MCF 10A (cell line): ENCODE data around the gene ZNF407. TPM values are rescaled to one million over a fixed set of nuclear protein-coding genes. Genes with fewer than 3 reads are reported as not detected.

ENCODE experiments used
- BruUV-seq: library from RNA; stranded (reverse); fragments of 400-500 nt; replicated peaks from 2 replicates; lab custom pipeline; 2021; lab: Mats Ljungman, UMichigan
- CTCF ChIA-PET: fragments of 300-600 bp; sonication (Branson Sonifier 250); formaldehyde crosslinking; extraction: SDS; loops from one replicate; lab custom pipeline; 2021; ENCODE audit warnings: antibody characterized with exemption, inconsistent platforms; lab: Yijun Ruan, JAX
- POLR2A ChIA-PET: fragments of 300-600, 350-650 bp; sonication (Branson Sonifier 250); formaldehyde crosslinking; extraction: SDS; loops from one replicate; lab custom pipeline; 2020; ENCODE audit warnings: antibody characterized with exemption, inconsistent platforms; lab: Yijun Ruan, JAX
- DNase-seq: peaks from one replicate; pipeline ENCODE4 v3.0.0-alpha.2; 2018; ENCODE audit not compliant: unreplicated experiment
- H3K27ac Mint-ChIP-seq: one replicate; pipeline ENCODE4 v1.8.0; 2022; ENCODE audit warnings: mild to moderate bottlenecking, low read depth, mixed read lengths; ENCODE audit not compliant: unreplicated experiment
- H3K27me3 Mint-ChIP-seq: one replicate; pipeline ENCODE4 v1.8.0; 2022; ENCODE audit warnings: mixed read lengths; ENCODE audit not compliant: insufficient read depth, unreplicated experiment
- H3K36me3 Mint-ChIP-seq: one replicate; pipeline ENCODE4 v1.8.0; 2022; ENCODE audit warnings: mild to moderate bottlenecking, moderate library complexity, mixed read lengths; ENCODE audit not compliant: insufficient read depth, unreplicated experiment
- H3K4me1 Mint-ChIP-seq: one replicate; pipeline ENCODE4 v1.8.0; 2022; ENCODE audit warnings: mixed read lengths; ENCODE audit not compliant: insufficient read depth, unreplicated experiment
- H3K4me3 Mint-ChIP-seq: one replicate; pipeline ENCODE4 v1.8.0; 2022; ENCODE audit warnings: mild to moderate bottlenecking, moderate library complexity, mixed read lengths; ENCODE audit not compliant: unreplicated experiment
- H3K9me3 Mint-ChIP-seq: one replicate; pipeline ENCODE4 v1.8.0; 2022; ENCODE audit warnings: mixed read lengths; ENCODE audit not compliant: unreplicated experiment
- CTCF ChIP-seq: fragments of 200-600 bp; IDR thresholded peaks from one replicate; pipeline ENCODE4 v1.8.0; 2022; ENCODE audit warnings: antibody characterized with exemption, mild to moderate bottlenecking; ENCODE audit not compliant: unreplicated experiment
- intact Hi-C: fragments of 100-400 bp; cut with micrococcal nuclease; formaldehyde crosslinking; loops from 2 replicates; pipeline ENCODE4 v1.14.1; 2022
- total RNA-seq: library from RNA; stranded (reverse); gene quantifications from 2 replicates; pipeline ENCODE4 v1.2.3, GENCODE V29; 2022

Gene ZNF407
- total RNA-seq, 1 experiment from 2014 or later = 9.5 TPM

- intact Hi-C loops = no loop called here
- H3K4me1 Mint-ChIP-seq = no peaks in the 10 kb centered on the region
- H3K27me3 Mint-ChIP-seq = no peaks in the 10 kb centered on the region
- TF ChIP-seq CTCF = no peak
- ChIA-PET POLR2A (interaction anchor here (1.3 kb wide), 1 partner anchor 10 kb away, joined by 4 read pairs; no protein-coding TSS in a partner anchor), CTCF (interaction anchor here (0.8 kb wide), 1 partner anchor 806 kb away, joined by 3 read pairs; no protein-coding TSS in a partner anchor)
- no peaks in the 10 kb centered on the region for H3K9me3 Mint-ChIP-seq
- peaks cover 6% of the 10 kb centered on the region for H3K36me3 Mint-ChIP-seq
- no peak overlapping the region for H3K4me3 Mint-ChIP-seq
- no peak for DNase-seq
- no peak overlapping the region for H3K27ac Mint-ChIP-seq
- BruUV-seq = no TSS peak
These were observed 74.7 kb downstream of the ZNF407 start for GRCh38 chr18:74672371-74672770.

GRCh38 chr18:74674487-74674886 is 76.8 kb downstream of the ZNF407 start:
- DNase-seq = no peak

GRCh38 chr18:74679006-74679678 is 81.5 kb downstream of the ZNF407 start:
- ChIA-PET POLR2A (interaction anchor here (0.6 kb wide), 1 partner anchor 70 kb away, joined by 3 read pairs; no protein-coding TSS in a partner anchor), CTCF (no interaction called here)
- no peak overlapping the region for H3K27ac Mint-ChIP-seq
- peaks cover 19% of the 10 kb centered on the region for H3K36me3 Mint-ChIP-seq
- H3K4me1 Mint-ChIP-seq = peaks cover 12% of the 10 kb centered on the region
- TF ChIP-seq CTCF = no peak
- H3K9me3 Mint-ChIP-seq = no peaks in the 10 kb centered on the region
- DNase-seq = no peak
- no TSS peak for BruUV-seq
- intact Hi-C loops = no loop called here
- H3K27me3 Mint-ChIP-seq = no peaks in the 10 kb centered on the region
- no peak overlapping the region for H3K4me3 Mint-ChIP-seq

More at GRCh38 chr18:74674487-74674886, 76.8 kb downstream of the ZNF407 start:
- ChIA-PET POLR2A (no interaction called here), CTCF (interaction anchor here (1.0 kb wide), 1 partner anchor 20 kb away, joined by 4 read pairs; no protein-coding TSS in a partner anchor)
- no peaks in the 10 kb centered on the region for H3K9me3 Mint-ChIP-seq
- intact Hi-C loops = no loop called here
- H3K4me3 Mint-ChIP-seq = no peak overlapping the region
- no peaks in the 10 kb centered on the region for H3K4me1 Mint-ChIP-seq
- no peaks in the 10 kb centered on the region for H3K27me3 Mint-ChIP-seq
- no TSS peak for BruUV-seq
- H3K27ac Mint-ChIP-seq = no peak overlapping the region
- H3K36me3 Mint-ChIP-seq = peaks cover 13% of the 10 kb centered on the region
- TF ChIP-seq CTCF = no peak

- intact Hi-C loops = no loop called here
These were observed 82.0 kb downstream of the ZNF407 start for GRCh38 chr18:74679679-74680076.

More at GRCh38 chr18:74679679-74680076, 82.0 kb downstream of the ZNF407 start:
- no peak for DNase-seq
- H3K27me3 Mint-ChIP-seq = no peaks in the 10 kb centered on the region
- H3K27ac Mint-ChIP-seq = no peak overlapping the region
- TF ChIP-seq CTCF = no peak
- peaks cover 12% of the 10 kb centered on the region for H3K4me1 Mint-ChIP-seq
- H3K9me3 Mint-ChIP-seq = no peaks in the 10 kb centered on the region
- no peak overlapping the region for H3K4me3 Mint-ChIP-seq
- BruUV-seq = no TSS peak
- ChIA-PET POLR2A (interaction anchor here (1.7 kb wide), 1 partner anchor 21 kb away, joined by 4 read pairs; no protein-coding TSS in a partner anchor), CTCF (no interaction called here)
- peaks cover 19% of the 10 kb centered on the region for H3K36me3 Mint-ChIP-seq
